Esophagus muscularis mucosa (tissue), 4 donors: ENCODE measurements around the gene NCOA1. TPM values are rescaled to one million over a fixed set of nuclear protein-coding genes. Genes with fewer than 3 reads are reported as not detected.

ENCODE experiments used
- DNase-seq: peaks from one replicate; pipeline ENCODE4 v3.0.0-alpha.2; 2017; ENCODE audit errors: extremely low spot score
- H3K27ac ChIP-seq, 4 donors: fragments of 200-600 bp; sonication (generic); replicated peaks in 1 of 4; 1 replicate in 3 of 4; 2 replicates in 1 of 4; pipeline ENCODE4 v1.5.1; 2016 to 2019; ENCODE audit warnings: mild to moderate bottlenecking in 1 of 4
- H3K27me3 ChIP-seq, 4 donors: fragments of 200-600 bp; sonication (generic); one replicate each; pipeline versions ENCODE4 v1.5.1 to v1.6.0; 2016 to 2019
- H3K36me3 ChIP-seq, 4 donors: fragments of 200-600 bp; sonication (generic); one replicate each; pipeline ENCODE4 v1.5.1; 2016 to 2019
- H3K4me1 ChIP-seq, 4 donors: fragments of 200-600 bp; sonication (generic); one replicate each; pipeline ENCODE4 v1.5.1; 2016 to 2019
- H3K4me3 ChIP-seq, 4 donors: fragments of 200-600 bp; sonication (generic); 1 replicate in 2 of 4; 2 replicates in 2 of 4; pipeline ENCODE4 v1.5.1; 2016 to 2019; ENCODE audit warnings: mild to moderate bottlenecking in 4 of 4, moderate library complexity in 1 of 4
- H3K9me3 ChIP-seq, 4 donors: fragments of 200-600 bp; sonication (generic); 1 replicate in 3 of 4; 2 replicates in 1 of 4; pipeline ENCODE4 v1.5.1; 2016 to 2019
- EP300 ChIP-seq: sonication (generic); formaldehyde crosslinking; IDR thresholded peaks from one replicate; pipeline ENCODE4 v1.6.1; 2017; ENCODE audit warnings: antibody characterized with exemption
- POLR2A ChIP-seq: fragments of 450-650 bp; IDR thresholded peaks from one replicate; pipeline ENCODE4 v1.6.1; 2017; ENCODE audit warnings: antibody characterized with exemption, moderate library complexity, mild to moderate bottlenecking, low read depth
- POLR2AphosphoS5 ChIP-seq, 2 donors: sonication (generic); formaldehyde crosslinking; IDR thresholded peaks; one replicate each; pipeline ENCODE4 v1.6.1; 2017; ENCODE audit warnings: antibody characterized with exemption in 2 of 2
- WGBS: methylation state at CpG from one replicate; pipeline ENCODE4 v1.1.5; 2018; 5-methylcytosine and 5-hydroxymethylcytosine counted together
- intact Hi-C: fragments of 100-400 bp; cut with DNase I; formaldehyde crosslinking; loops from one replicate; pipeline ENCODE4 v1.15.1; 2023
- total RNA-seq, 4 donors: library from RNA; depleted of rRNA; stranded (reverse); fragments of >200 nt; gene quantifications; one replicate each; pipeline versions ENCODE4 v1.1.0 to v1.2.1, GENCODE V29; 2016
- TF ChIP-seq, protein P1 (sequence below), 3 experiments: fragments of 200-600 bp in 2 of 3; fragments of 450-650 bp in 1 of 3; sonication (generic) in 2 of 3; IDR thresholded peaks; one replicate each; pipeline ENCODE4 v1.5.1; 2017 to 2019; ENCODE audit warnings: antibody characterized with exemption in 3 of 3, mild to moderate bottlenecking in 2 of 3, moderate library complexity in 1 of 3

The NCOA1 gene
- total RNA-seq, 4 donors from 2014 or later = 43.9 to 49.4 (median 47.3) TPM

DNA sequence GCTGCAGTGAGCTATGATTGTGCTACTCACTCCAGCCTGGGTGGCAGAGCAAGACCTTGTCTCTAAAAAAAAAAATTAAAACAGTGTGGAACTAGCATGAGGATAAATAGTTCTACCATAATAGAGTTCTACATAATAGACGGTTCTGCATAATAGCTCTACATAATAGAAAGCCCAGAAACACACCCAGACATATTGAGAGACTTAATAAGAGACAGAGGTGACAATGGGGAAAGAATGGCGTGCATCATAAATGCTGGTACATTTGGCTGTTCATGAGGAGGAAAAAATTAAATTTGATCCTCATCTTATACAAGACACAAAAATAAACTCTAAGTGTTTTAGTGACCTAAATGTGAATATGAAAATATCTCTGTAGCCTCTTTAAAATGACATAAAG lies 243.7 kb downstream of the NCOA1 start:
- DNase-seq = no peak

DNA sequence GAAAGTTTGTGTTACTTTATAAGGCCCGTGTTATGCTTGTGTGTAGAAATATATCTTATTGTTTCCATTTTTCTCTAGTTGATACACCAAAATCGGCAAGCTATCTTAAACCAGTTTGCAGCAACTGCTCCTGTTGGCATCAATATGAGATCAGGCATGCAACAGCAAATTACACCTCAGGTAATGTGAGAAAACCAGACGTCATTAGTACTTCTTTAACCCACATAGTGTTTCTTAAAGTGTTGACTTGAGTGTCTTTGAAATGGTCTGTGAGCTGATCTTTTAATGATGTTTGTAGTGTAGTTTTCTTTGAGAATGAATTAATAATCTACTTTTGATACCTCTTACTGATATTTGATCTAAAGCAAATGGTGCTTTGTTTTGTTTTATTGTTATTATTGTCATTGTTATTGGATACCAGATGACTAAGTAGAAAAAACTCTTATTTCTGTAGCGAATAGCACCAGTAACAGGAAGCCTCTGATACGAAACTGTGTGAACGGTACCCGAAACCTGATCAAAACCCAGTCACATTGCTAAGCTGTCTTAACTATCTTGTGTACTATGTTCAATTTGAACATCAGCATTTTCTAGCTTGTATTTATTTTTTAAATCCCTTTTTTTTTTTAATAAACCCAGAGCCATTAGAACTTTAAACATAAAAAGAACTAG lies 248.4 kb downstream of the NCOA1 start:
- no peak overlapping the region for H3K4me3 ChIP-seq
- intact Hi-C loops = no loop called here
- H3K9me3 ChIP-seq = no peaks in the 10 kb centered on the region
- no peak for DNase-seq
- H3K4me1 ChIP-seq = peaks cover 10 to 20% (median 14%) of the 10 kb centered on the region in 4 donors
- peaks cover 7 to 30% (median 20%) of the 10 kb centered on the region in 4 donors for H3K36me3 ChIP-seq
- H3K27me3 ChIP-seq = no peaks in the 10 kb centered on the region
- no peak overlapping the region for H3K27ac ChIP-seq
- WGBS = 91% methylated on average over 7 of the region's 7 CpGs
- TF ChIP-seq, protein P1, sequence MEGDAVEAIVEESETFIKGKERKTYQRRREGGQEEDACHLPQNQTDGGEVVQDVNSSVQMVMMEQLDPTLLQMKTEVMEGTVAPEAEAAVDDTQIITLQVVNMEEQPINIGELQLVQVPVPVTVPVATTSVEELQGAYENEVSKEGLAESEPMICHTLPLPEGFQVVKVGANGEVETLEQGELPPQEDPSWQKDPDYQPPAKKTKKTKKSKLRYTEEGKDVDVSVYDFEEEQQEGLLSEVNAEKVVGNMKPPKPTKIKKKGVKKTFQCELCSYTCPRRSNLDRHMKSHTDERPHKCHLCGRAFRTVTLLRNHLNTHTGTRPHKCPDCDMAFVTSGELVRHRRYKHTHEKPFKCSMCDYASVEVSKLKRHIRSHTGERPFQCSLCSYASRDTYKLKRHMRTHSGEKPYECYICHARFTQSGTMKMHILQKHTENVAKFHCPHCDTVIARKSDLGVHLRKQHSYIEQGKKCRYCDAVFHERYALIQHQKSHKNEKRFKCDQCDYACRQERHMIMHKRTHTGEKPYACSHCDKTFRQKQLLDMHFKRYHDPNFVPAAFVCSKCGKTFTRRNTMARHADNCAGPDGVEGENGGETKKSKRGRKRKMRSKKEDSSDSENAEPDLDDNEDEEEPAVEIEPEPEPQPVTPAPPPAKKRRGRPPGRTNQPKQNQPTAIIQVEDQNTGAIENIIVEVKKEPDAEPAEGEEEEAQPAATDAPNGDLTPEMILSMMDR (IDR thresholded peaks at IDR 0.05) = no peak
- TF ChIP-seq POLR2AphosphoS5 (IDR thresholded peaks at IDR 0.05) (no peak), EP300 (no peak), POLR2A (no peak)

More for the DNA sequence above, 243.7 kb downstream of the NCOA1 start:
- H3K36me3 ChIP-seq = peaks cover 3 to 21% (median 12%) of the 10 kb centered on the region in 4 donors
- peaks cover 4 to 20% (median 10%) of the 10 kb centered on the region in 4 donors for H3K4me1 ChIP-seq
- H3K27me3 ChIP-seq = no peaks in the 10 kb centered on the region
- WGBS = 93% methylated on average over 2 of the region's 2 CpGs
- TF ChIP-seq POLR2AphosphoS5 (IDR thresholded peaks at IDR 0.05) (no peak), POLR2A (no peak), EP300 (no peak)
- TF ChIP-seq, protein P1 (IDR thresholded peaks at IDR 0.05) = no peak
- no peaks in the 10 kb centered on the region for H3K9me3 ChIP-seq
- intact Hi-C loops = no loop called here
- H3K27ac ChIP-seq = no peak overlapping the region
- H3K4me3 ChIP-seq = no peak overlapping the region

DNA sequence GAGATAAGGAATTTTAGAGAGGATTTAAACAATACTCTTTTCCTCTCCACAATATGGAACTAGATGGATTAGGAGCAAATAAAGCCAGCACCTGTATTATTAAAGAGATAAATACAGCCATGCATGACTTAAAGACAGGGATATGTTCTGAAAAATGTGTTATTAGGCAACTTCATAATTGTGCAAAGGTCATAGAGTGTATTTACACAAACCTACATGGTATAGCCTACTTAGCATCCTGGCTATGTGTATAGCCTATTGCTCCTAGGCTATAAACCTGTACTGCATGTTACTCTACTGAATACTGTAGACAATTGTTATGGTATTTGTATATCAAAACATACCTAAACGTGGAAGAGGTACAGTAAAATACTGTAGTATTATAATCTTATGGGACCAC lies 249.1 kb downstream of the NCOA1 start:
- H3K9me3 ChIP-seq = no peaks in the 10 kb centered on the region
- H3K4me3 ChIP-seq = no peak overlapping the region
- peaks cover 10 to 20% (median 14%) of the 10 kb centered on the region in 4 donors for H3K4me1 ChIP-seq
- TF ChIP-seq EP300 = no peak
- no peak for TF ChIP-seq POLR2AphosphoS5 (IDR thresholded peaks at IDR 0.05)
- TF ChIP-seq, protein P1 (IDR thresholded peaks at IDR 0.05) = no peak
- no peak for TF ChIP-seq POLR2A
- peaks cover 7 to 30% (median 20%) of the 10 kb centered on the region in 4 donors for H3K36me3 ChIP-seq
- intact Hi-C loops = no loop called here
- 86% methylated on average over 1 of the region's 1 CpG for WGBS
- no peak for DNase-seq
- no peaks in the 10 kb centered on the region for H3K27me3 ChIP-seq
- no peak overlapping the region for H3K27ac ChIP-seq

DNA sequence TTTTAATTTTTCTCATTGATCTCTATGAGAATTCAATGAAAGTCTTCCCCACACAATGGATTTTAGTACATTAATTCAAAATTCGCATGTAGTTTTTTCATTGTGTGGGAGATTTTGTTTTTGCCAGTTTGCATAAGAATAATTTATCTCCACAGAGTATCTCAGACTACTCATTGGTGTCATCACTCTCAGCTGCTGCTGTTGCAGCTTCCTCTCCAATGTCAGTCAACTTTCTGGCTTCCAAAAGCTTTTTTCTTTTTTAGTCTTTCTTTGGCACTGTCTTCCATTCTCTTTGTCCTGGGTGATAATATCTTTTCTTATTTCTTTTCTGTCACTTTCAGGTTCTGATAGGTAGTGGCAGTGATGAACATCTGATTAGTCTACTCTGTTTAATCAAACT lies 251.7 kb downstream of the NCOA1 start:
- 79% methylated on average over 1 of the region's 1 CpG for WGBS
- H3K4me1 ChIP-seq = peaks cover 8 to 12% (median 10%) of the 10 kb centered on the region in 4 donors
- no peaks in the 10 kb centered on the region for H3K9me3 ChIP-seq
- intact Hi-C loops = no loop called here
- H3K4me3 ChIP-seq = no peak overlapping the region
- H3K36me3 ChIP-seq = peaks cover 12 to 39% (median 25%) of the 10 kb centered on the region in 4 donors
- no peak overlapping the region for H3K27ac ChIP-seq
- H3K27me3 ChIP-seq = no peaks in the 10 kb centered on the region
- TF ChIP-seq, protein P1 (IDR thresholded peaks at IDR 0.05) = no peak
- TF ChIP-seq POLR2AphosphoS5 (IDR thresholded peaks at IDR 0.05) (no peak), POLR2A (no peak), EP300 (no peak)
- no peak for DNase-seq
